Activated CD4-positive, alpha-beta T cell treated with anti-CD3 and anti-CD28 coated beads, Interleukin-2, Interleukin-4, amounts not matched to agents 100 ng/mL and 50 ng/mL, durations not matched to agents 16 hours and 8 hours (primary cell): Measurements from ENCODE around the gene SRRM1.
"Not testable (repeated sequence)": the region's sequence is repeated elsewhere in the genome, so short reads cannot be mapped to it uniquely, and the experiment has no call there.

Source experiments
- DNase-seq: peaks from one replicate; pipeline ENCODE4 v3.0.0-alpha.2; 2020; ENCODE audit warnings: low spot score

The SRRM1 gene

GRCh38 chr1:24717887-24718650 is 75.0 kb downstream of the SRRM1 start:
- DNase-seq, result no peak

- no peak for DNase-seq
Measured at GRCh38 chr1:24720152-24720551, 77.0 kb downstream of the SRRM1 start.

- DNase-seq, result no peak
Measured at GRCh38 chr1:24721533-24721932, 78.4 kb downstream of the SRRM1 start.

- DNase-seq, result not testable (repeated sequence)
Measured at GRCh38 chr1:24722073-24723035, 79.3 kb downstream of the SRRM1 start.
